NT2/D1 (cell line): Measurements from ENCODE around the gene SBF2.

ENCODE experiments used
- DNase-seq: peaks from one replicate; pipeline ENCODE4 v3.0.0-alpha.2; 2011; ENCODE audit warnings: low read depth, low spot score
- H3K27me3 ChIP-seq: 2 replicates; pipeline ENCODE4 v1.6.0; 2011; ENCODE audit warnings: mild to moderate bottlenecking; ENCODE audit not compliant: insufficient read length, insufficient read depth
- H3K36me3 ChIP-seq: 2 replicates; pipeline ENCODE4 v1.6.1; 2011; ENCODE audit warnings: mild to moderate bottlenecking, low read length, mixed read lengths; ENCODE audit not compliant: insufficient read depth, insufficient read length
- H3K4me1 ChIP-seq: 2 replicates; pipeline ENCODE4 v1.5.1; 2011; ENCODE audit not compliant: insufficient read depth, insufficient read length
- H3K4me3 ChIP-seq: 2 replicates; pipeline ENCODE4 v1.5.1; 2011; ENCODE audit warnings: low read depth; ENCODE audit not compliant: insufficient read length
- H3K9ac ChIP-seq: 2 replicates; pipeline ENCODE4 v1.6.0; 2011; ENCODE audit warnings: low read depth; ENCODE audit not compliant: insufficient read length
- H3K9me3 ChIP-seq: 2 replicates; pipeline ENCODE4 v1.5.1; 2011; ENCODE audit warnings: mild to moderate bottlenecking, low read length; ENCODE audit not compliant: insufficient read depth
- SUZ12 ChIP-seq: IDR thresholded peaks from 2 replicates; pipeline ENCODE4 v1.6.1; 2011; ENCODE audit not compliant: insufficient read length, insufficient read depth; ENCODE audit errors: extremely low read depth
- YY1 ChIP-seq: IDR thresholded peaks from 2 replicates; pipeline ENCODE4 v1.6.1; 2011; ENCODE audit not compliant: insufficient read length, insufficient read depth
- ZNF274 ChIP-seq: IDR thresholded peaks from 2 replicates; pipeline ENCODE4 v1.6.1; 2011; ENCODE audit warnings: mild to moderate bottlenecking, low read depth, low read length

SBF2 gene

GRCh38 chr11:9787981-9788521 lies 506.0 kb downstream of the SBF2 start:
- no peaks in the 10 kb centered on the region for H3K9me3 ChIP-seq
- no peaks in the 10 kb centered on the region for H3K27me3 ChIP-seq

GRCh38 chr11:9787260-9787659 lies 506.8 kb downstream of the SBF2 start:
- Histone ChIP-seq H3K4me1 (no peaks in the 10 kb centered on the region), H3K9ac (no peak overlapping the region), H3K9me3 (no peaks in the 10 kb centered on the region), H3K4me3 (no peak overlapping the region), H3K27me3 (no peaks in the 10 kb centered on the region), H3K36me3 (peaks cover 33% of the 10 kb centered on the region)
- TF ChIP-seq ZNF274 (no peak), YY1 (no peak)
- no peak for DNase-seq

More at GRCh38 chr11:9787981-9788521, 506.0 kb downstream of the SBF2 start:
- no peak for TF ChIP-seq SUZ12
- no peak for TF ChIP-seq ZNF274
- no peak for TF ChIP-seq YY1
- Histone ChIP-seq H3K4me3 (no peak overlapping the region), H3K36me3 (peaks cover 32% of the 10 kb centered on the region), H3K9ac (no peak overlapping the region), H3K4me1 (no peaks in the 10 kb centered on the region)
- DNase-seq = no peak

DNA sequence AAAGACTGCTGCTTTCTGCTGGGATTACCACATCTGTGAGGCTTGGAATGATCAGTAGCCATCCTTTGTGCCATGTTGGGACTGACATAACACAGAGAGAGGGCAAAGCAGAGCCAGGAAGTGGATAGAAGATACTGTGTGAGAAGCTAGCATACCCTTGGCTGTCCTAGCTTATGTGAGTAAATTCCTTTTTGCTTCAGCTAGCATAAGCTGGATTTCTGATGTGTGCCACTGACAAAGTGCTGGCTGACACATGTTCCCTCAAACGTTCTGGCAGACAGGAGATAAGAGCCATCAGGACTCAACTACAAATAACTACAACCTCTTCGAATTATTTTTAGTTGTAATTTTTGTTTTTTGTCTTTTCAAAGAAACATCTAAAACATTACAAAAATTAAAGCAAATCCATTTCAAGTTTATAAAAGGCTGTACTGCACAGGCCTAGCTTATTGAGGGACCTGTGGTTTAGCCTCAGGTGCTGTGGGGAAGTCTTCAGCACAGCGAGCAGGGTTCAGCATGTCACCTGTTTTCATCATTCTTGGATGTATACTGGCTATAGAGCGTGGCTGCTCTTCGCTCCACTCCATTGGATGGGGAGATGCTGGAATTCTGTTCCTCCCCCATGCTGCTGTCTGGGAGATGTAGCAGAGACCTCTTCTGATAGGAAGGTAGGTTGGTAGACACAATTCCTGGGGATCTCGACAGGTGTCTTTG lies 509.3 kb downstream of the SBF2 start:
- Histone ChIP-seq H3K4me1 (no peaks in the 10 kb centered on the region), H3K9me3 (no peaks in the 10 kb centered on the region), H3K4me3 (no peak overlapping the region), H3K36me3 (peaks cover 52% of the 10 kb centered on the region), H3K27me3 (no peaks in the 10 kb centered on the region), H3K9ac (no peak overlapping the region)
- no peak for TF ChIP-seq SUZ12
- no peak for TF ChIP-seq ZNF274
- TF ChIP-seq YY1 = no peak
- no peak for DNase-seq

GRCh38 chr11:9783986-9784385 lies 510.0 kb downstream of the SBF2 start:
- no peak for TF ChIP-seq SUZ12
- TF ChIP-seq ZNF274 = no peak
- TF ChIP-seq YY1 = no peak
- no peak for DNase-seq
- no peaks in the 10 kb centered on the region for H3K27me3 ChIP-seq
- H3K9ac ChIP-seq = no peak overlapping the region
- no peak overlapping the region for H3K4me3 ChIP-seq
- no peaks in the 10 kb centered on the region for H3K9me3 ChIP-seq
- peaks cover 55% of the 10 kb centered on the region for H3K36me3 ChIP-seq
- H3K4me1 ChIP-seq = no peaks in the 10 kb centered on the region

DNA sequence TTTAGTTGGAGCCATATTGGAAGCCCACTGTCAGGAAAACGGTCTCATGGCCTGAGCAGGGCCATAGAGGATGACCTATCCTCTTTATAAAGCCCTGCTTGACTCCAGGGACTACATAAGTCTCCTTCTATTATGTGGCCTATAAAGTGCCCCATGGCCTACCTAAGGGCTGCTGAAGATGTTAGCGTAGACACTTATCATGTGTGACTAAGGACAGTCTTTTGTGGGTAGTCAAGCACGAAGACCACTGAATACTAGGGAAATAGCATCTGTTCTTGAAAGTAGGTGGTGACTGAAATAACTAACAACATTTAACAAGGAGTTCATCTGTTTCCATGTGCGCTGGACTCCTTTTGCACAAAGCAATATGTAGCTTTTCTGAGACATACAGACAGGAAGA lies 513.1 kb downstream of the SBF2 start:
- no peak overlapping the region for H3K4me3 ChIP-seq
- peaks cover 4% of the 10 kb centered on the region for H3K4me1 ChIP-seq
- H3K9me3 ChIP-seq = no peaks in the 10 kb centered on the region
- H3K27me3 ChIP-seq = no peaks in the 10 kb centered on the region
- TF ChIP-seq ZNF274 (no peak), SUZ12 (no peak), YY1 (no peak)
- peaks cover 34% of the 10 kb centered on the region for H3K36me3 ChIP-seq
- H3K9ac ChIP-seq = no peak overlapping the region
- DNase-seq = no peak

- peaks cover 7% of the 10 kb centered on the region for H3K4me1 ChIP-seq
- H3K4me3 ChIP-seq = no peak overlapping the region
These were observed 516.5 kb downstream of the SBF2 start for GRCh38 chr11:9777525-9777924.

DNA sequence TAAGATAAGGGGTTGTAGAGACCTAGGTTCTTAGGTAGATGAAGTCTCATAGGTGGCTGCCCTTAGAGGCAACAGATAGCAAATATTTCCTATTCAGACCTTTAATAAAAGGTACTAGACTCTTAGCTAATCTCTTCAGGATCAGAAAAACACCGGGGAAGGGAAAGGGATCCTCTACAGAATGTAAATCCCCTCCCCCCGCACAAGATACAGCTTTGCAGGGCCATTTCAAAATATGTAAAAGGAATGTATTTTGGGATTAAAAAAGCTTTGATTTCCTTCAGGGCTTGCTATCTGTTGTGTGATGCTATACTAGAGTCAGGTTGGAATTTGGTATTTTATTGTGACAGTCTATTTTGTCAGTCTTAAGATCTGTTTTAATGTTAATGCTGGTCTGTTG lies 517.0 kb downstream of the SBF2 start:
- Histone ChIP-seq H3K36me3 (peaks cover 24% of the 10 kb centered on the region), H3K4me3 (no peak overlapping the region), H3K4me1 (peaks cover 7% of the 10 kb centered on the region), H3K9ac (no peak overlapping the region), H3K9me3 (no peaks in the 10 kb centered on the region), H3K27me3 (no peaks in the 10 kb centered on the region)
- DNase-seq = no peak
- no peak for TF ChIP-seq ZNF274
- TF ChIP-seq SUZ12 = no peak
- no peak for TF ChIP-seq YY1

More at GRCh38 chr11:9777525-9777924, 516.5 kb downstream of the SBF2 start:
- no peak overlapping the region for H3K9ac ChIP-seq
- peaks cover 24% of the 10 kb centered on the region for H3K36me3 ChIP-seq
- H3K9me3 ChIP-seq = no peaks in the 10 kb centered on the region
- TF ChIP-seq SUZ12 (no peak), YY1 (no peak)
- no peak for DNase-seq
- H3K27me3 ChIP-seq = no peaks in the 10 kb centered on the region
